Left kidney (tissue), 2 donors: Measurements from ENCODE around the gene SNX13. TPM values are rescaled to one million over a fixed set of nuclear protein-coding genes. Genes with fewer than 3 reads are reported as not detected.
"Not testable (repeated sequence)": the region's sequence is repeated elsewhere in the genome, so short reads cannot be mapped to it uniquely, and the experiment has no call there.

Source experiments
- DNase-seq: peaks from one replicate; pipeline ENCODE4 v3.0.0-alpha.2; 2013
- polyA plus RNA-seq: library from polyadenylated mRNA; unstranded; fragments of 120-200 nt; gene quantifications from one replicate; pipeline ENCODE4 v1.2.1, GENCODE V29; 2013; ENCODE audit not compliant: insufficient read length

The SNX13 gene
- polyA plus RNA-seq, 1 donor, result 50.2 TPM

DNA sequence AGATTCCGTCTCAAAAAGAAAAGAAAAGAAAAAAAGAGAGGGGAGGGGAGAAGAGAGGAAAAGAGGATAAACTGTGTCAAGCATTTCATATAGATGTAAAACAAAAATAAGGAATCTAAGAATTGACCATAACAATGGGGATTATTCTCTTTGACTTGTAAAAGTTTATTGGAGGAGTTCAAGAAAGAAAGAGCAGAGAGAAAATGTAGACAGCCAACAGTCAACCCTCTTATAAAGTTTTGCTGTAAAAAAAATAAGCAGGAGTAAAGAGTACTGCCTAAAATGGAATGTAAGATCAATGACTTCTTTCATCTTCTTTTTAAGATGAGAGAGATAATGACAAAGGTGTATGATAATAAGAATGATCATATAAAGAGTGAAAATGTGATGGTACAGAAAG is 87.9 kb downstream of the SNX13 start:
- no peak for DNase-seq

DNA sequence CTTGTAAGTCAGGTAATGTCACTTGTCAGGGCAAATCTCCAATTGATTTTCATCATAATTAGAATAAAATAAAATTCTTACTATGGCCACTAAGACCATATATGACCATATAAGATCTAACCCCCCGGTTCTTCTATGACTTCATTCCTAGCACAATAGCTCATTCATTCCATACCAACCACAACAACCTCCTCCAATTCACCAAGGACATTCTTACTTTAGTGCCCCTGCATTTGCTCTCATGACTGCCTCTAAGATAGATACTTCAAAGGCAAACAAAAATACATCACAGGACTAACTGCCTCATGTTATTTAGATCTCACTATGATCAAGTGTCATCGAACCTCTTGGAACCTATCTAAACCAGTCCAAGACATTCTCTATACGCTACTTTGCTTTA is 90.8 kb downstream of the SNX13 start:
- DNase-seq, result no peak

DNA sequence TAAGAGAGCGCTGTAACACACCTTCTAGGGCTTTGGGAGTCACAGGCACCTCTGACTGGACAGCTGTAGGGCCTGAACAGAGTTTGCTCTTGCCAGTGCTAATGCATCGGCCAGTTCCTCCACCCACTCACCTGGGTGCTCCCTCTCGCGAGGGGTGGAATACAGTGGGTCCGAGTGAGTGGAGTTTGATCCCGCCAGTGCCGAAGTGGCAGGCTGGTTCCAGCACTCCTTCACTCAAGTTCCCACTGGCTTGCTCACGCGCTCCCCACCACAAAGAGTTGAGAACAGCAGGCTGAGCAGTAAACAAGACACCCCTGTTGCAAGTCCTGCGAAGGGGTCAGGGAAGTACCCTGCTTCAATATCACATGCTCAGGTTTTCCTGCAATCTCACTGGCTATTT is 91.8 kb downstream of the SNX13 start:
- DNase-seq, result no peak

DNA sequence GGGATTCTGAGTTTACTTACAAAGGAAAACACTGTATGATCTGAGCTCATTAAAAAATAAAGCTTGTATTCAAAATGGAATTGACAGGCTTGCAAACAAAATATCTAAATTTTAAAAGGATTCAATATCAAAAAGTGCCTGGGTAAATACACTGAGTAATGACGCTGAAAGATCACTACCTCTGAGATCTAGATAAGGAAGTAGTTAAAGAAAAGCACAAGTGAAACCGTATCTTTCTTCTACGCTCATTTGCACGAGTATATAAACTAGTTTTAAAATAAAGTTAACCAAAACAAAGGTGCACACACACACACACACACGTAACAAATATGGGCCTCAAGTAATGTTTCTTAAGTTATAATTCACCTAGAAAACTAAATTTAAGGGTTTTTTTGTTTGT is 93.4 kb downstream of the SNX13 start:
- DNase-seq, result no peak

DNA sequence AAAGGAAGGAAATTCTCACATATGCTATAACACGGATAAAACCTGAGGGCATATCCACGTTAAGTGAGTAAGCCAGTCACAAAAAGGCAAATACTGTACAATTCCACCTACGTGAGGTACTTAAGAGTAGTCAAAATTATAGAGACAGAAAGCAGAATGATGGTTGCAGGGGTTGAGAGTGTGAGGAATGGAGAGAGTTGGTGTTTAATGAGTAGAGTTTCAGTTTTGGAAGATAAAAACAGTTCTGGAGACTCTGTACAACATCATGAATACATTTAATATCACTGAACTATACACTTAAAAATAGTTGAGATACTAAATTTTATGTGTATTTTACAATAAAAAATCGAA is 95.1 kb downstream of the SNX13 start:
- DNase-seq, result no peak

DNA sequence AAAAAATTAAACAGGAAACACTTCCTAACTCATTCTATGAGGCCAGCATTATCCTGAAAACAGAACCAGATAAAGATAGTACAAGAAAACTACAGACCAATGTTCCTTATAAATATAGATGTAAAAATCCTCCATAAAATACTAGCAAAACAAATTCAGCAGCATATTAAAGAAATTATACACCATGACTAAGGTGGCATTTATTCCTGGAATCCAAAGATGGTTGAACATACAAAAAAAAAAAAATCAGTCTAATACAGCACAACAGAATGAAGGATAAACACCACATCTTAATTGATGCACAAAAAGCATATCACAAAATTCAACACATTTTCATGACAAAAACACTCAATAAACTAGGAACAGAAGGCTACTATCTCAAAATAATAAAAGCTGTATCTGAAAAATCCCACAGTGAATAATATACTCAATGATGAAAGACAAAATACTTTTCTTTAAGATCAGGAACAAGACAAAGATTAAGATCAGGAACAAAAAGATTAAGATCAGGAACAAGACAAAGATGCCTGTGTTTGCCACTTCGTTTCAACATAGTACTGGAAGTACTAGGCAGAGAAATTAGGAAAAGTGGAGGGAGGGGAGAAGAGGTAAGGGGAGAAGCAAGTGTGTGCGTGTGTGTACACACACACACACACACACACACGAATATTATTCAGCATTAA is 95.6 kb downstream of the SNX13 start:
- DNase-seq, result no peak

DNA sequence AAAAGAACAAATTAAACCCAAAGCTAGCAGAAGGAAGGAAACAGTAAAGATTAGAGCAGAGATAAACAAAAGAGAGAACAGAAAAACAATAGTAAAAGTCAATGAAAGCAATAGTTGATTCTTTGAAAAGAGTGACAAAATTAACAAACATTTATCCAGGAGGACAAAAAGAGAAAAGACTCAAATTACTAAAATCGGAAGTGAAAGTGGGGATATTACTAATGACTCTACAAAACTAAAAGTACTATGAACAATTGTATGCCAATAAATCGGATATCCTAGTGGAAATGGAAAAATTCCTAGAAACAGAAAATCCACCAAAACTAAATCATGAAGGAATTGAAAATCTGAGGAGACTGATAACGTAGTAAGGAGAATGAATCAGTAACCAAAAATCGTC is 96.3 kb downstream of the SNX13 start:
- no peak for DNase-seq

DNA sequence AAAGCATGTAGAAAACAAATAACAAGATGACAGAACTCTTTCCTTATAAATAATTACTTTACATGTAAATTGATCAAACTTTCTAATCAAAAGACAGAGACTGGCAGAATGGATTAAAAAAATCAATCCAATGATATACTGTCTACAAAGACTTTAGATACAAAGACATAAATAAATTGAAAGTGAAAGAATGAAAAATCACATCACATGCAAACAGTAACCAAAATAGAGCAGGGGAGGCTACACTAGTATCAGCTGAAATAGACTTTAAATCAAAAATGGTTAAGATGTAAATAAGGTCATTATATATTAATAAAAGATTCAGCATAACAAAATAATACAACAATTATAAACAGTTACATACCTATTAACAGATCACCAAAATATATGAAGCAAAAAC is 97.3 kb downstream of the SNX13 start:
- no peak for DNase-seq

DNA sequence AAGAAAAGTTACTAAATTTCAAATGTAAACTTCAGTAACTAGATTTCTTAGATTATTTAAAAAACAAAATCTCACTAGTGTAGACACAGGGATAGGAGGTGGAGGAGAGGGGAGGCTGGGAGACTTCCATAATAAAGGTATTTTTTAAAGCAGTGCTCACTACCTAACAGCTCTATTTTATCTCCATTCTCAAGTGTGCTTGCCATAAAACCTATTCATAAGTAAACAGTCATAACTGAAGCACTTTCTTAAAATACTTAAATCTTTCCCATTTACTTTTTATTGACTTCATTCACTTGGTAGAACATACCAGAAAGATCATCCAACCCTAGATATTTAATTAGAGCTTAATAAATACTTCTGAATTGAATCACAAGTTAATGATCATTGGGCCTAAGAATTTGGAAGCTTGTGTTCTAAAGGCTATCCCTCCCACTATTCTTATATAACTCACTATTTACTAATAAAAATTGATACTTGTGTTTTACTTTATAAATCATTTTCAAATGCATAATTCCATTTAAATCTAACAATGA is 107.4 kb downstream of the SNX13 start:
- no peak for DNase-seq

DNA sequence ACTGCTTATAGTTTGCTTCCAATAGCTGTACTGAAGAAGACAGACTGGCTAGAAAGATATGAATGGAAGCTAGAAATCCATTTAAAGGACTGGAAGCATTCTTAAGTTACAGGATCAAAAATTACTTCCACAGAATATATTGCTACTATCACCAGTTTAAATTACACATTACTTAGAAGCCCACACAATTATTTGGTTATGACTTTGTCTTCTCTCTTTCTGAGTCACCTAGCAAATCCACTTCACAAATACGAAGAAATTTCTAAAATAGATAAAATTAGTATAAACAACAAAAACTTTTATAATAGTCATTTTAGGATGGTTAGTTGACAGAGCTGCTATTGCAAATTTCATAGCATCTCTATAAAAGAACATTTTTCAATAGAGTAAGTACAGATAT is 108.1 kb downstream of the SNX13 start:
- DNase-seq, result no peak

DNA sequence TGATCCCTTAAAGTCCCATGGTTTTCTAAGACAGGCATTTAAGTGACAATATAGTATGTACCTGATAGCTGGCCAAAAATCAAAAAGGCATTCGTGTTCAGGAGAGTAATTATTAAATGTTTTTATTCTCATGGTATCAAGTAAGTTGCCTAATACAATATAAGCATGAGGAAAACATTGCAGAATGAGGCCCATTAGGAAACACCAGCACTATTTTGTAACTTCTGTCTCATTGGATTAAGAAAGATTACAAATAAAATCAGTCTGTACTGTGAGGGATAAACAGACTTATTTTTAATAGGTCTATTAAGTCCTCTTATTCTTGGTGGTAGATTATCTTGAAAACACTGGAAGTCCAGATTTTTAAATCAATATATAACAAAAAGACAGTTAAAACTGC is 110.1 kb downstream of the SNX13 start:
- no peak for DNase-seq

DNA sequence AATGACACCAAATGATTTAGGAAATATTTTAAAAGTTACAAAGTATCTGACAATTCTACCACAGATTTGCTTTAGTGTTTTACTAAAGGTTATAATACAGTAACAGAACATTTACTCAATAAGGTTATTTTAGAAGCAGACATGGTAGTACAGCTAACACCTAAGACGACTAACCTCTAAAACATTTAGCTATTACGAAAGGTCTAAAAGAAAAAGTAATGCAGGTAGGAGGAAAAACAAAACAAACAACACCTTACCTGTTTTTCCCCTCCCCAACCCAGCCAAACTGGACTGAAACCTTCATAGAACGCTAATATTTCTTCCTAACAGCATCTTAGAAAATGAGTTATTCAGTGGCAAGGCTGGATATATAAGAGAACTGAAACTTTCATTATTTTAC is 111.3 kb downstream of the SNX13 start:
- DNase-seq, result no peak

DNA sequence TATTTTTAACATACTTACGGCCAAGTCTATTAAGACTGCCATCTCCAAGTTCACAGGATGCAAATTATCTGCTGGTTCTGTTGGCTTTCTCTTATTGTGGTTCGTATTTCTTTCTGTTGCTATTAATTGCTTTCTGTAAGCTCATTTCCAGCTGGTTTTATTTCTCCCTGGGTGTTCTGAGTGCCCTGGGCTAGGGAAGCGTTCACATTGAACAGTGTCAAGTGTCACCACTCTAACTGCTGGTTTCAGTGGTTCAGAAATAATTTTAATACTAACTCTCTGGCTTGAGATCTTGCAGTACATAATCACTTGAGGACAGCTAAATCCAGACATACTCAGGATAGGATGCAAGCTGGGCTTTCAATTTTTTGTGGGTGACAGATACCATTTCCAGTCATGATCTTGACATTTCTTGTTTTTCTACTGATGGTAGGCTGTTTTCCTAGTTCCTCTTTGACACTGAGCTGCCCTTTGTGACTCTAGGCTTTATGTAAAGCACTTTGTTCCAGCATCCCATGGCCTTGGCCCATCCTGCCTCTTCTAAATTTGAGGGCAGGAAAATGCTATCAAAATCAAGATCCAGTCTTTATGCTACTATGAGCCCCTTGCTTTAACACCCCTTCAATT is 117.6 kb downstream of the SNX13 start:
- no peak for DNase-seq

DNA sequence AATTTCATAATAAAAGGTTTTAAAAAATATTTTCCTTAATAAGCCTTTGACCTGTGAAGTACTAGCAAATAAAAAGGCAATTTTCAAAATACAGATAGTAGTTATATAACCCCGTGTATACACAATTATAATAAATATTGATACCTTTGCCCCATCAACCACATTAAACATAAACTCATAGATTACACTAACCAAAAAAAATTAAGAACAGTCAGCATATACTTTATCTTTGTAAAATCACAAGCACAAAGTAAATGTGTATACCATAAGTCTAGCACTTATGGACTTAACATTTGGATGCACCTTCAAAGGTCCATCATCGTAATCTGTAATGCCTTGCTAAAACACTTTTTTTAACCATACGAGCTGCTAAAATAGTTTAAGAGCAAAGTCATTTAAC is 123.4 kb downstream of the SNX13 start:
- no peak for DNase-seq

DNA sequence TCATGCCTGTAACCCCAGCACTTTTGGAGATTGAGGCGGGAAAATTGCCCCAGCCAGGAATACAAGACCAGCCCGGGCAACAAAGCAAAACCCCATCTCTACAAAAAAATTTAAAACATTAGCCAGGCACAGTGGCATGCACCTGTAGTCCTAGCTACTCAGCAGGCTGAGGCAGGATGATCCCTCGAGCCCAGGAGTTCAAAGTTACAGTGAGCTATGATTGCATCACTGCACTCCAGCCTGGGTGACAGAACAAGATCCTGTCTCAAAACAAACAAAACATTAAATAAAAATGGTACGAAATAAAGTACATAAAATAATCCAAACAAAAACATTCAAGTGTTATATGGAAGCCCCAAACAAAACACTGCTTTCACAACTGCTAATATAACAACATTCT is 125.0 kb downstream of the SNX13 start:
- DNase-seq, result no peak

DNA sequence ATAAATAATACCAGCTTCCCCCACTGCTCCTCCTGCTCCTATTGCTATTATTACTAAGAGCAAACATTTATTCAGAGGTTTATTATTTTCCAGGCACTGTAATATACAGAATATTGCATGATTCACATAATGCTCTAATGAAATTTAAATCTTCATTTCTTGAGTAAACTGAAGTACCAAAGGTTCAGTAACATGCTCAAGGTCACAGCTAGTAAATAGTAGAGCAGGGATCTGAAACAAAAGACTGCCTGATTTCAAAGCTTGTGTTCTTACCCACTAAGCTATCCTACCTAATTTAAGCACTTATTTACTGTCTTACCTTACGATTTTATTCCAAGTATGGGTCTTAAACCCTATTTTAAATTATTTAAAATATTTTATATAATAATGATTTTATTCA is 126.2 kb downstream of the SNX13 start:
- no peak for DNase-seq

DNA sequence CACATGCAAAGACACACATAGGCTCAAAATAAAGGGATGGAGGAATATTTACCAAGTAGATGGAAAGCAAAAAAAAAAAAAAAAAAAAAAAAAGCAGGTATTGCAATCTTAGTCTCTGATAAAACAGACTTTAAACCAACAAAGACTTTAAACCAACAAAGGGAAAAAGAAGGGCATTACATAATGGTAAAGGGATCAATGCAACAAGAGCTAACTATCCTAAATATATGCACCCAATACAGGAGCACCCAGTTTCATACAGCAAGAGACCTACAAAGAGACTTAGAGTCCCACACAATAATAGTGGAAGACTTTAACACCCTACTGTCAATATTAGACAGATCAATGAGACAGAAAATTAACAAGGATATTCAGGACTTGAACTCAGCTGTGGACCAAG is 131.1 kb downstream of the SNX13 start:
- not testable (repeated sequence) for DNase-seq

DNA sequence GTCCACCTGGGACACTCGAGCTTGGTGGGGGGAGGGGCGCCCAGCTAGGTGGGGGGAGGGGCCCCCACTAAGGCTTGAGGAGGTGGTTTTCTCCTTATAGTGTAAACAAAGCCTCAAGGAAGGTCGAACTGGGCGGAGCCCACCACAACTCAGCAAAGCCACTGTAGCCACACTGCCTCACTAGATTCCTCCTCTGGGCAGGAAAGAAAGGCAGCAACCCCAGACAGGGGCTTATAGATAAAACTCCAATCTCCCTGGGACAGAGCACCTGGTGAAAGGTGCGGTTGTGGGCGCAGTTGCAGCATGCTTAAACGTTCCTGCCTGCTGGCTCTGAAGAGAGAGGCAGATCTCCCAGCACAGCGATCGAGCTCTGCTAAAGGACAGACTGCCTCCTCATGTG is 133.1 kb downstream of the SNX13 start:
- no peak for DNase-seq

DNA sequence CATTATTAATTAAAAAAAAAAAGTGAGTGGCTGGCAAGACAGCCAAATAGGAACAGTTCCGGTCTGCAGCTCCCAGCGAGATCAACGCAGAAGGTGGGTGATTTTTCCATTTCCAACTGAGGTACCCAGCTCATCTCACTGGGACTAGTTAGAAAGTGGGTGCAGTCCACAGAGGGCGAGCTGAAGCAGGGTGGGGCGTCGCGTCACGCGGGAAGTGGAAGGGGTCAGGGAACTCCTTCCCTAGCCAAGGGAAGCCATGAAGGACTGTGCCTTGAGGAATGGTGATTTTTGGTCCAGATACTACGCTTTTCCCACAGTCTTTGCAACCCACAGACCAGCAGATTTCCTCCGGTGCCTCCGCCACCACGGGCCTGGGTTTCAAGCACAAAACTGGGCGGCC is 133.7 kb downstream of the SNX13 start:
- DNase-seq, result no peak

DNA sequence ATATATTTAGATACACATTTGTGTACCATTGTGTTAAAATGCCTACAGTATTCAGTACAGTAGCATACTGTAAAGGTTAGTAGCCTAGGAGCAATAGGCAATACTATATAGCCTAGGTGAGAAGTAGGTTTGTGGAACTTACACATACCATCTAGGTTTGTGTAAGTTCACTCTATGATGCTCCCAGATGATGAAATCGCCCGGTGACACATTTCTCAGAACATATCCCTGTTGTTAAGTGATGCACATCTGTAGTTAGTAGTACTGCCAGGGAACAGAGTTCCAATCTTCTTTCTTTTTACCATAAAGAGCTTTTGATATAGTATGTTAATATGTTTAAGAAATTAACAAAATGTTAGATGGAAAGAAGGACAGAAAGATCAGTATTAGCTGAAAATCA is 138.2 kb downstream of the SNX13 start:
- DNase-seq, result no peak

DNA sequence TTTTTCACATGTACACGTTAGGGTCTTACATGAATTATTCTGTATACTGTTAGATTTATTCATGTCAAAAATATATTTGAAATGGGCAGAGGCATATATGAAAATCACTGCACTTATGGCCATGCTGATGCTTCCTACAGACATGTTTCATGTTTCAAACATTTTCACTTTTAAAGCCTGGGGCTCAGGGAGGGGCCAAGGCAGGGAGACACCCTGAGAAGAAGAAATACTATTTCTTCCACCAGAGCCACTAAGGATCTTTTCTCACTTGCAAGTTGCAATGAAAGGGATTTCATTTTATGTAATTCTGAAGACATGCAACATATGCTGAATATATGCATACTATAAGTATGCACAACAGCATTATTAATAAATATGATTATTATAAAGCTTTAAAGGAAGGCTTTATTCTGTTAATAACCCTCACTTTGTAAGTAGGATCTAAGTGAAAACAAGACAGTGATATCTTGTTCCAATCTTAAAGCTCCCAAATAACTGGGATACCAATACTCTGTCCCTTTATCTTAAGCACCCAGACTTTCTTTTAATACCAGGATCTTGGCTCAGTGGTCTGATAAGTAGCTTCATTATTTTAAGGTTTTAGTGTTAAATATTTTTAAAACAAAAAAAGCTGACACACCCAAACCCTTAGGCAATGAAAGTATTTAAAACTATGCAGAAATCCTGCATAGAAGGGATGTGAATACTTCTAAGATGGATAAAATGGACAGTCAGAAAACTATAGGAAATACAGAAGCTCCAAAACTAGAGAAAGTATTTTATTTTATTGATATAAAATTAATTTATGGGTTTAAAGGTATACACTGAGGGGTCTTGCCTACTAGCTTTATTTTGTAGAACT is 148.0 kb downstream of the SNX13 start:
- DNase-seq, result no peak

DNA sequence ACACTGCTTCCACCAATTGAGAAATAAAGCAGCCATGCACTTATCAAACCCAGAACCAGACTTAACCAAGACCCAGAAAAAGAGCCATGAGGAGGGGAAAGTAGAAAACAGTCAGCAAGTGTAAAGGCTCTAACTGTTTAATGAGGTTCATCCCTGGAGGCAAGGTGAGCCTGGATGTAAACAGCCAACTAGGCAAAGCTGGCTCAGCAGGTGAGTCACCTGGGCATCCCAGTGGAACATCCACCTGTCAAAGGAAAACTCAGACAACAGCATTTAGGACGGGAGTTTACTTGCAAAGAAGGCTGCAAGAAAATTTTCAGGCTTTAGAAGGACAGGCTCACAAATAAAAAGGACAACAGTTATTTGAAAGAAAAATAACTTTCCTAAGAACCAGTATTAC is 153.0 kb downstream of the SNX13 start:
- no peak for DNase-seq

DNA sequence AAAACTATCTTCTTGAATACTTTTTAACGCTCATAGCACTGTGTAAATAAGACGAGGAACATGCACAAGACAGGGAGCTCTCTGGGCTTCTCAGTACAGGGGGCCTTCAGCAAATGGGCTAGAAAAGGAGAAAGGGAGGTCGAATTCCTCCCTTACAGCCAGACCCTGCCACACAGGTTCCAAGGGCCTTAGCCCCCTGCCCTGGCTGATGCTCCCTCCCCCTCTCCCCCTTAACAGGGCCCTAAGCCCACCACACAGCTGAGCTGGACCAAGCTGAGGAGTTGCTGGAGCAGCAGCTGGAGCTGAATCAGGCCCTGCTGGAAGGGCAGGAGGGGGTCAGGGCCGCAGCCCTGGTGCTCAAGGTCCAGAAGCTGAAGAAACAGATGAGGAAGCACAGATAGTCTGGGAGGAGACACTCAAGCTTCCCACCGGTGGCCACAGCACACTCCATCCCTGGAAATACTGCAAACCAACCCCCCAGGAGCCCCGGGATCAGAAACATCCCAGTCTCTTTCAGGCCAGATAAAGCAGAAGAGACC is 153.9 kb downstream of the SNX13 start:
- DNase-seq, result no peak
